Stimulated activated naive CD8-positive, alpha-beta T cell treated with anti-CD3 and anti-CD28 coated beads, Interleukin-15, Interleukin-2, amounts not matched to agents 100 ng/mL and 50 ng/mL, for 24 hours (primary cell): ENCODE data around the gene GARIN5A.

Experiments
- H3K27ac Mint-ChIP-seq: one replicate; pipeline ENCODE4 v1.8.0; 2021; ENCODE audit warnings: mild to moderate bottlenecking, mixed read lengths
- H3K27me3 Mint-ChIP-seq: one replicate; pipeline ENCODE4 v1.8.0; 2021; ENCODE audit warnings: mixed read lengths
- H3K36me3 Mint-ChIP-seq: one replicate; pipeline ENCODE4 v1.8.0; 2021; ENCODE audit warnings: low read depth, mixed read lengths
- H3K4me1 Mint-ChIP-seq: one replicate; pipeline ENCODE4 v1.8.0; 2021; ENCODE audit warnings: low read depth, mixed read lengths
- H3K4me3 Mint-ChIP-seq: one replicate; pipeline ENCODE4 v1.8.0; 2021; ENCODE audit warnings: mild to moderate bottlenecking, mixed read lengths
- H3K9me3 Mint-ChIP-seq: one replicate; pipeline ENCODE4 v1.8.0; 2021; ENCODE audit warnings: mixed read lengths

The GARIN5A gene

DNA sequence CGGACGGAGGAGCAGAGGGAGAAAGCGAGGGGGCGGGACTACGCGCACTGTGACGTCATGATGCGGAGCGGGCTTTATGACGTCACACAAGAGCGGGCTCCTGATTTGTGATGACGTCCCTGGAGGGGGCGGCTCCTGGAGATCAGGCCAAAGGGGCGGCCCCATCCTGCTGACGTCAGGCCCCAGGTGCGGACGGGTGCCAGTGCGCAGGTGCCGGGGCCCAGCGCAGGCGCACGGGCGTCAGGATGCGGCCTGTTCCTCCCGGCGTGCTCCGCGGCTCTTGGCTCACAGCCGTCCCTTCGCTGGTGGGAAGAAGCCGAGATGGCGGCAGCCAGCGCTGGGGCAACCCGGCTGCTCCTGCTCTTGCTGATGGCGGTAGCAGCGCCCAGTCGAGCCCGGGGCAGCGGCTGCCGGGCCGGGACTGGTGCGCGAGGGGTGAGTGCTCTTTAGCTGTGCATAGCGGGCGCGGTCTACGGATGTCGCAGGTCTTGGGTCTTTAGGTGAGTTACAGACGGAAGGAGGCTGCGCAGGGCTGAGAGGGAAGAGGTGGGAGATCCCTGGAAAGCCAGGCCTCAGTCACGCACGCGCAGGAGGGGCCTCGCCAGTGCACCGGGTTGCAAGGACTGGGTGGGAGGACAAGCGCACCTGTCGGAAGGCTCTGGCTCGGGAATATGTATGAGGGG lies at the start of gene GARIN5A, which contains the start of gene EMC10:
Gene GARIN5A, minus strand, starts transcription at position 625 of the 683 bp plus-strand sequence. Its CDS starts 460 bp downstream, at position 165.
Gene EMC10, plus strand, starts transcription at position 284 of the 683 bp plus-strand sequence. Its CDS starts 38 bp downstream, at position 322.
- Mint-ChIP-seq H3K4me3 (peak within 1 kb of the TSS; percentile 89), H3K36me3 (peaks cover 11% of the 10 kb centered on the region), H3K27ac (peak within 1 kb of the TSS; percentile 78), H3K9me3 (no peaks in the 10 kb centered on the region), H3K27me3 (no peaks in the 10 kb centered on the region), H3K4me1 (peaks cover 20% of the 10 kb centered on the region)

DNA sequence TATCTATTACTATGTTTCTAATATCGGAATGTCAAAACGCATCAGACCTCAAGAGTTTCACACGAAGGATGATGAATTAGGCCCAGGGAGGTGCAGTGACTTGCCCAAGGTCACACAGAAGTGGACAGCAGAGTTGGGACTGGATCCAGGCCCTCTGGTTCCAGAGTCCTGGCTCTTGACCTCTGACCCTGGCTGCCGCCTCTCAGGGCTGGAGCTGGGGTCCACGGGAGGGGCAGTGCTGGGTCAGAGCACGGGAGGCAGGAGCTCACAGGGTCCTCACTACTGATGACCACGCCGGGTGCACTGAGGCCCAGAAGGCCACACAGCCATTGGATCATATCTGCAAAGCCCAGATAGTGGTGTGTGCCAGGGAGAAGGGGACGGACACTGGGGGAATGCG lies 46.2 kb upstream of the GARIN5A start:
- no peak overlapping the region for H3K27ac Mint-ChIP-seq
- no peaks in the 10 kb centered on the region for H3K36me3 Mint-ChIP-seq
- no peaks in the 10 kb centered on the region for H3K27me3 Mint-ChIP-seq
- no peak overlapping the region for H3K4me3 Mint-ChIP-seq
- no peaks in the 10 kb centered on the region for H3K4me1 Mint-ChIP-seq
- H3K9me3 Mint-ChIP-seq: no peaks in the 10 kb centered on the region

DNA sequence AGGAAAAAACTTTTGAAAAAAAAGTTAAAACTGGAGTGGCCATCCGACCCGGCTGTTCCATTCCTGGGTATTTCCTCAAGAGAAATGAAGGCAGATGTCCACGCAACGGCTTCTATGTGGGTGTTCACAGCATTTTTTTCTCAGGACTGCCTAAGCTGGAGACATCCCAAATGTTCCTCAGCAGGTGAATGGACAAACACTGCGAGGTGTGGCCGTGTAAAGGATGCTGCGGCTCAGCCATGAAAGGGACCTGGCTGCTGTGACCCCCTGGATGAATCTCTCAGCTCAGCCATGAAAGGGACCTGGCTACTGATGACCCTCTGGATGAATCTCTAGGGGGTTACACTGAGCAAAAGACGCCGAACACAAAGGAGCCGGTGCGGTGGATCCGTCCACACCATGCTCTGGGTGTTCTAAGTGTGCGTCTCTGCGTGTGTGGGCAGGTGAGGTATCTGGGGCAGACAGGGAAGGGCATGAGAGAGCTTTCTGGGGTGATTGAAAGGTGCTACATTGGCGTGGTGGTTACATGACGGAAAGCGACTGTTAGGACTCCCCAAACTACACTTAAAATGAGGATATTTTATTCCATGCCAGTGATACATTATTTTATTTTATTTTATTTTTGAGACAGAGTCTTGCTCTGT lies 44.3 kb upstream of the GARIN5A start:
- Mint-ChIP-seq H3K9me3 (no peaks in the 10 kb centered on the region), H3K27me3 (no peaks in the 10 kb centered on the region), H3K36me3 (no peaks in the 10 kb centered on the region), H3K4me1 (no peaks in the 10 kb centered on the region), H3K27ac (no peak overlapping the region), H3K4me3 (no peak overlapping the region)

DNA sequence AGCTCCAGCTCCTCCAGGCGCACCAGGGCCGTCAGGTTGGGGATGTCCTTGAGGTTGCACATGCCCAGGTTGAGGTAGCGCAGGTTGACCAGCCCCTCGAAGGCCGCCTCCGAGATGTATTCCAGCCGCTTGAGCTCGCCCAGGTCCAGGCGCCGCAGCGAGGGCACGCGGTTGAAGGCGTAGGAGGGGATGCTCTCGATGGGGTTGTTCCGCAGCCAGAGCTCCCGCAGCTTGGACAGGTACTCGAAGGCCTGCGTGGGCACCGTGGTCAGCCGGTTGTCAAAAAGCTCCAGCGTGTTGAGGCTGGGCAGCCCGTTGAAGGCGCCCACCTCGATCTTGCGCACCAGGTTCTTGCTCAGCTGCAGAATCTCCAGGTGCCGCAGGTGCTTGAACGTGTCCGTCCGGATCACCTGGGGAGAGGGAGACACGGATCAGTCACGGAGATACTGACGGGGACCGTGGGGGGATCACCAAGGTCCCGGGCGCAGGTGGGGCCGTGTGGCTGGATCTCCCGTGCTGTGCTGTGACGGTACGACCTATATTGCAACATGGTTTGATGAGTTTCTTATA lies 42.4 kb upstream of the GARIN5A start:
- Mint-ChIP-seq H3K4me1 (no peaks in the 10 kb centered on the region), H3K27me3 (peaks cover 4% of the 10 kb centered on the region), H3K4me3 (no peak overlapping the region), H3K36me3 (no peaks in the 10 kb centered on the region), H3K9me3 (no peaks in the 10 kb centered on the region), H3K27ac (no peak overlapping the region)

DNA sequence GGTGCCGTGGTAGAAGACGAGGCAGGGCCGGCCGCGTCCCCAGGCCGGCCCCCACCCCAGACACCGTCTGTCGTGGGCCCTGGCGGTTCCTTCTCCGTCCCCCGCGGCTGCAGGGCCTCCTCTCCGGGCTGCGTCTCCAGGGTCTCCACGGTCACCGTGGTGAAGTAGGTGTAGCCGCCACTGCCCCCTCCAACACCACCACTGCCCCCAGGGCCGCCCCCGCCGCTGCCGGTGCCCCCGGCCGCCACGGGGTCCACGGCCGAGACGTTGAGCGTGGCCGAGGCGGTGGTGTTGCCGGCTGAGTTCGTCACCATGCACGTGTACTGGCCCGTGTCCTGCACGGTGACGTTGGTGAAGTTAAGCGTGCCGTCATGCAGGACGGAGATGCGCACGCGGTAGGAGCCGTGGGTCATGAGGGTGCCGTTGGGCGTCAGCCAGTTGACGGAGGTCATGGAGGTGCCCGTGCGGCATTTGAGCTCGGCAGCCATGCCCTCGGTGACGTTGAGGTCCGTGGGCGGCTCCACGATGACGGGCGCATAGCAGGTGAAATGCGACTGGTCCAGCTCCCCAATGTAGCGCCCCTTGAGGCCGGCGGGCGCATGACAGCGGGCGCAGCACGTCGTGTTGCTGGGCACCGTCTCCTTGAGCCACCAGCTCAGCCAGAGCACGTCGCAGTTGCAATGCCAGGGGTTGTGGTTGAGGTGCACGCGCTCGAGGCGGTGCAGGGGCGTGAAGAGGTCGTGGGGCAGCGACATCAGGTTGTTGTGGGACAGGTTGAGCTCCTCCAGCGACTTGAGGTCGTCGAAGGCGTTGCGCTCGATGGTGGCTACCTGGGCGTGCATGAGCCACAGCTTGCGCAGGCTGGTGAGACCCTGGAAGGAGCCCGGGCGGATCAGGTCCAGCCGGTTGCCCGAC lies 41.7 kb upstream of the GARIN5A start:
- no peaks in the 10 kb centered on the region for H3K9me3 Mint-ChIP-seq
- no peak overlapping the region for H3K4me3 Mint-ChIP-seq
- H3K27ac Mint-ChIP-seq: no peak overlapping the region
- no peaks in the 10 kb centered on the region for H3K36me3 Mint-ChIP-seq
- no peaks in the 10 kb centered on the region for H3K4me1 Mint-ChIP-seq
- peaks cover 4% of the 10 kb centered on the region for H3K27me3 Mint-ChIP-seq

DNA sequence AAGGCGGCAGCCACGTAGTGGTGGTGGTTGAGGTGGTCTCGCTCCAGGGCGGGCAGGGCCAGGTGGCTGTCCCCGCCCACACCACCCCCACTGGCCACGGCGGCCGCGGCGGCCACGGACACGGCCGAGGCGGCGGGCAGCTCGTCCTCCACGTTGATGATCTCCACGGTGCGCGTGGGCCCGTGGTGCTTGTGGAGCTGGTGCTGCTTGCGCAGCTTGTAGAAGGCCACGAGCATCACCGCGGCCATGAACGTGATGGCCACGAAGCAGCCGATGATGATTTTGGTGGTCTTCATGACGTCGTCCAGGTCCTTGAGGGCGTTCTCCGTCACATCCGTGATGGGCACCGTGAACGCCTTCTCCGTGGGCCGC lies 41.0 kb upstream of the GARIN5A start:
- H3K9me3 Mint-ChIP-seq: no peaks in the 10 kb centered on the region
- H3K4me1 Mint-ChIP-seq: no peaks in the 10 kb centered on the region
- no peak overlapping the region for H3K27ac Mint-ChIP-seq
- H3K36me3 Mint-ChIP-seq: no peaks in the 10 kb centered on the region
- H3K27me3 Mint-ChIP-seq: peaks cover 4% of the 10 kb centered on the region
- H3K4me3 Mint-ChIP-seq: no peak overlapping the region

DNA sequence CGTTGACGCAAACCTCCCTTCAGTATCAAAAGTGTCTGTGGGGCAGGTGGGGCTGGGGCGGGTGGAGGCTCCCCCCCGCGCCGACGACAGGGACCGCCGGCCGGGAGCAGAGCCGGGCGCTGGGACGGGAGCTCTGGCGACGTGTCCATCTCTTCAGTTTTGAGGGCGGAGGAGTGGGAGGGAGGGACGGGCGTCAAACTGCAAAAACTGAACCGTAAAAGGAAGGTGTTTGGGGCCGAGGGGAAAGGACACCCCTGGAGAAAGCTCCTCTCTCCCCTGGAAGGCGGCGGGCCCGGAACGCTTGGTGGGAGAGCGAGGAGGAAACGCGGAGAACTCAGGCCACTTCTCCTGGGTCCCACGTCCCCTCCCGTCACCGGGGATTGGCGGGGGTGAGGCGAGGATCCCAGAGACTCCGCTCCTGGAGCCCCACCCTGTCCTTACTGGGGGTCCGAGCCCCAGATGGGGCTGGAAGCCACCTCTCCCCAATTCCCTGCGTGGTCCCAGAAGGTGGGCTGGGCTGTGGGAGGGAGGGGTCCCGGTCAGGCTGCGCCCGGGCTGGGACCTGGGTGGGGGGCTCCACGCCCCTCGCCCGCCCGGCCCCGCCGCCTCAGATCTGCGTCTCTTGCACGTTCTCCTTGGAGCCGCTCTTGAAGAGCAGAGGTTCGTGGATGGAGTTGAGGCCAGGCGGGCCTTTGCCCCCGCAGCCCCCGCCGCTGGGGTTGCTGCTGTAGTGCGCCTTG lies 40.5 kb upstream of the GARIN5A start:
- Mint-ChIP-seq H3K27me3 (peaks cover 4% of the 10 kb centered on the region), H3K9me3 (no peaks in the 10 kb centered on the region)

DNA sequence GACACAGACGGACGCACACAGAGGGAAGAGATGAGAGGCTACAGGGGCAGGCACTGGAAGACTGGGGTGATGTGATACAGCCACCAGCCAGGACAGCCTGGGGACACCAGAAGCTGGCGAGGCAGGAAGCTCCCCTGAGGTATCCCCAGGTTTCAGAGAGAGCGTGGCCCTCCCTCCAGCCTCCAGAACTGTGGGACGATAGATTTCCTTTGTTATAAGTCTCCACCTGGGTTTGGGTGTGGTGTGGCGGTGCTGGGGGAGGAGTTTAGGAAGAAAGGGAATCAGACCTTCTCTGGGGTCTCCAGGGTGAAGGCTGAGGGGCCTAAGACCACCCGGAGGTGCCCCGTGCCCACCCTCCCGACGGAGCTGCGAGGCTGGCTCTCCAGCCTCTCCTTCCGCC lies 39.8 kb upstream of the GARIN5A start:
- no peak overlapping the region for H3K27ac Mint-ChIP-seq
- no peaks in the 10 kb centered on the region for H3K9me3 Mint-ChIP-seq
- H3K36me3 Mint-ChIP-seq: no peaks in the 10 kb centered on the region
- H3K27me3 Mint-ChIP-seq: peaks cover 4% of the 10 kb centered on the region
- H3K4me3 Mint-ChIP-seq: no peak overlapping the region
- H3K4me1 Mint-ChIP-seq: peaks cover 5% of the 10 kb centered on the region

More for the DNA sequence above, 40.5 kb upstream of the GARIN5A start:
- Mint-ChIP-seq H3K4me1 (no peaks in the 10 kb centered on the region), H3K4me3 (no peak overlapping the region), H3K27ac (no peak overlapping the region), H3K36me3 (no peaks in the 10 kb centered on the region)

DNA sequence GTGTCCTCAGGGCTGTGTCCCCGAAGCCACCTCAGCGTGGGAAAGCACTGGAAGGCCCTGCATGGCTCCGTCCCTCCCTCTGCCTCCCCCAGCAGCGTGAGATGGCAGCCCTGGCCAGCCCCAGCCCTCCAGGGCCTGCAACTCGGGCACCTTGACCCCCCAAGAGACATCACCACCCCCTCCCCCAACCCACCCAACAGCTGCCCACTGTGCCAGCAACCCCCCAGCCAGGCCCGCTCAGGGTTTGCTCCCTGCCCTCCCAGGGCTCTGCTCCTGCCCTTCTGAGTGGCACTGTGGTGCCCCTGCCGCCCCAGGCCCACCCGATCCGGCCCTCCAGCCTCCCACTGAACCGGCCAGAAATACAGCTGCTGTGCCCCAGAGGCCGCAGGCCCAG lies 38.5 kb upstream of the GARIN5A start:
- no peaks in the 10 kb centered on the region for H3K36me3 Mint-ChIP-seq
- H3K27me3 Mint-ChIP-seq: peaks cover 4% of the 10 kb centered on the region
- H3K27ac Mint-ChIP-seq: no peak overlapping the region
- H3K9me3 Mint-ChIP-seq: no peaks in the 10 kb centered on the region
- peaks cover 15% of the 10 kb centered on the region for H3K4me1 Mint-ChIP-seq
- H3K4me3 Mint-ChIP-seq: no peak overlapping the region

DNA sequence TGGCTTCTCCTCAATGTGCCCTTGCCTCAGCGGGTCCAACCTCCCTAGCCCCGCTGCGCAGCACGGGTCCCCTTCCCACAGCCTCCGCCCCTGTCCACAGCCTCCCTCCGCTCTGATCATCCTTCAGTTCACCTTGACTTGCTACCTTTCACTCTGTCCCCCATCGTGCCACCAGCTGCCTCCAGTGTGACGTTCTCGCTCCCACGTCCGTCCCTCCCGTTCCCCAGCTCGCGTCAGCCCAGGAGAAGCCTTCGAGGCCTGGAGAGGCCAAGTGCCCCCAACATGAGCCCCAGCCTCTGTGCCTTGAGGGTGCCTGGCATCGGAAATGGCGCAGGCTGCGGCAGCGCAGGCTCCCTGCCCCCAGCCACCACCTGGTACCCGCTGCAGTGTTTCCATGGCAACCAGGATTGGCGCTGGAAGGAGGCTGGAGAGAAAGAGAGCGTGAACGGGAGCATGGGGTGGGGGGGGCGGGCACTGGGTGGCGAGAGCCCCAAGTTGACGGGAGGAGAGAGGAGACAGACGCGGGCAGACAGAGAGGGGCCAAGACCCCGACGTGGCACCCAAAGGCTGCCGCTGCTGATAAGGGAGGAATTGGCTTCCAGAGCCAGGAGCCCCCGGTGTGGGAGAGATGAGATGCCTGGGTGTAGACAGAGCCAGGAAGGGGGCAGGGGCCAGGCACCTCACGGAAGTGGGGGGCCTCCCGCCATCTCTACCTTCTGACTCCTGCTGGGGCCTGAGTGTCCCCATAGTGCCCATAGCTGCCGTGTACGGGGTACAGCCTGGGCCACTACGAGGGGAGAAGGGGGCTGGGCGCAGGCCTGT lies 37.9 kb upstream of the GARIN5A start:
- Mint-ChIP-seq H3K9me3 (no peaks in the 10 kb centered on the region), H3K27ac (no peak overlapping the region), H3K27me3 (peaks cover 4% of the 10 kb centered on the region), H3K4me3 (no peak overlapping the region), H3K4me1 (peaks cover 16% of the 10 kb centered on the region), H3K36me3 (no peaks in the 10 kb centered on the region)

DNA sequence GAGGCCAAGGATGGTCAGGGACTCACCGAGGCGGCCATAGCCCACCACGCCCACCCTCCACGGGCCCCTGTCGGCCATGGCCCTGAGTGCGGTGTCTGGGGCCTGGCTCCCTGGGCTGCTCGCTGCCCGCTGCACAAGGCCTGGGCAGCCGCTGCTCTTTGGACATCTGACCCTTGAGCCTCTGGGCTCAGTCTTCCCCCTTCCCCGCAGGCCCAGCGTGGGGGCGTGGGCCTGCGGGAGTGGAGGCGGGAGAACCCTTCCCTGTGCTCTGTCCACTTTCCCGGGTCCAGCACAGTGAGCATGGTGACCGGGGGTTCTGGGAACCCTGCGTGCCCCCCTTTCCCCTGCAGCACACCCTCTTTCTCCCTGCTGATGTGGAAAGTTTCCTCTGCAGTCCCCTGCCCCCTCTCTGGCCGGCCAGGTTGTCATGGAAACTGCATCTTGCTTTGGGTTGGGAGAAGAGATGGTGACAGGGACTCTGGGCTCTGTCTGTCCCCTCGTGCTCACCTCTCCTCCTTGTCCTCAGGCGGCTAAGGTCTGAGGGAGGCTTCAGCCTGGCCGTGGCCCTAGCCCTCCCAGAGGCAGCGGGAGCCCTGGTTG lies 37.2 kb upstream of the GARIN5A start, which contains the start of gene ASPDH:
Gene ASPDH, minus strand, starts transcription at position 168 of the 600 bp plus-strand sequence. Its CDS starts 90 bp downstream, at position 78.
- Mint-ChIP-seq H3K4me3 (no peak within 1 kb of the TSS), H3K36me3 (no peaks in the 10 kb centered on the region), H3K27ac (no peak within 1 kb of the TSS), H3K9me3 (no peaks in the 10 kb centered on the region), H3K4me1 (peaks cover 17% of the 10 kb centered on the region), H3K27me3 (peaks cover 4% of the 10 kb centered on the region)

DNA sequence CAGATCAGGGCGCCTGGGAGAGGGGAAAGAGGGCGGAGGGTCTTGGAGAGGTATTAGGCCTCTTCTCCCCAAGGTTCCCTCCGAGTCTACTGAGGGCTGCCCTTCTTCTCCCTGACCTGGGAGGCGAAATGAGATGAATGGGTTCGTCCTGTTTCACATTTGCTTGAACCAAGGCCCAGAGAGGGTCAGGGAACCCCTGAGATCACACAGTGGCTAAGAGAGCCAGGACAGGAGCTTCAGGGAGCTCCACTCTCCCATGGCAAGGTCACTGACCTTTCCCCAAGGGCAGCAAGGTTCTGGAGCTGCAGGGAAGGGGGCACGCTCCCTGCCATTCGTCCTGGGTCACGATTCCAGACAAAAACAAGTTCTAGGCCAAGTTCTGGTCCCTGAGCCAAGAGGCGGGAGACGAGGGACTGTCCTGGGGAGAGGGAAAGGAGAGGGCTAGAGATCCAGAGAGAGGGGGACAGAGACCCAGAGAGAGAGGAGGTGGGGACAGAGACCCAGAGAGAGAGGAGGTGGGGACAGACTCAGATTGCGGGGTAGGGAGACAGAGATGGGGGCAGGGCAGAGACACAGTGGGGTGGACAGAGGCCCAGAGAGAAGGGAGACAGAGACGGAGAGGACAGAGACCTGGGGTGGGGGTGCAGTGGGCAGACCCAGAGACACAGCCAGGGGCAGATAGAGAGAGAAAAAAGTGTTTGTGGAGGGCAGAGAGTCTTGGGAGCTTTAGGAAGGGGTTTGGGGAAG lies 36.5 kb upstream of the GARIN5A start:
- Mint-ChIP-seq H3K27me3 (peaks cover 4% of the 10 kb centered on the region), H3K9me3 (no peaks in the 10 kb centered on the region), H3K4me3 (no peak overlapping the region)

More for the DNA sequence above, 36.5 kb upstream of the GARIN5A start:
- Mint-ChIP-seq H3K4me1 (peaks cover 20% of the 10 kb centered on the region), H3K36me3 (no peaks in the 10 kb centered on the region), H3K27ac (no peak overlapping the region)
